A673 (cell line): ENCODE data around the gene OR52B4. TPM values are rescaled to one million over a fixed set of nuclear protein-coding genes. Genes with fewer than 3 reads are reported as not detected.

Experiments used
- BruUV-seq: library from RNA; stranded (reverse); fragments of 400-500 nt; replicated peaks from 2 replicates; lab custom pipeline; 2021; lab: Mats Ljungman, UMichigan
- CTCF ChIA-PET: fragments of 300-600 bp; sonication (Branson Sonifier 250); formaldehyde crosslinking; loops from one replicate; lab custom pipeline; 2022; ENCODE audit warnings: antibody characterized with exemption; lab: Charles Lee
- POLR2A ChIA-PET: fragments of 300-600 bp; sonication (Branson Sonifier 250); formaldehyde crosslinking; loops from one replicate; lab custom pipeline; 2022; ENCODE audit warnings: antibody characterized with exemption; ENCODE audit not compliant: low non-redundant PET; lab: Charles Lee
- DNase-seq: peaks from one replicate; pipeline ENCODE4 v3.0.0-alpha.2; 2015; ENCODE audit warnings: low spot score
- H3K27ac ChIP-seq: fragments of 200-600 bp; sonication (generic); 2 replicates; pipeline ENCODE4 v1.5.1; 2016; ENCODE audit warnings: mixed run types, low read depth, mild to moderate bottlenecking, mixed read lengths, antibody characterized with exemption, low read length; ENCODE audit not compliant: poor library complexity, severe bottlenecking
- H3K27me3 ChIP-seq: fragments of 200-600 bp; sonication (generic); replicated peaks from 2 replicates; pipeline ENCODE4 v1.6.1; 2017; ENCODE audit warnings: mixed run types, low read depth, mild to moderate bottlenecking, mixed read lengths, antibody characterized with exemption, low read length; ENCODE audit not compliant: insufficient read depth, poor library complexity
- H3K36me3 ChIP-seq: fragments of 200-600 bp; sonication (generic); 2 replicates; pipeline ENCODE4 v1.6.1; 2016; ENCODE audit warnings: mixed run types, mild to moderate bottlenecking, mixed read lengths, antibody characterized with exemption, low read length; ENCODE audit not compliant: insufficient read depth, poor library complexity, severe bottlenecking
- H3K4me1 ChIP-seq: fragments of 200-600 bp; sonication (generic); 2 replicates; pipeline ENCODE4 v1.6.1; 2017; ENCODE audit warnings: mixed run types, mild to moderate bottlenecking, mixed read lengths, antibody characterized with exemption, low read length; ENCODE audit not compliant: insufficient read depth, poor library complexity, severe bottlenecking
- H3K4me3 ChIP-seq: fragments of 200-600 bp; sonication (generic); 2 replicates; pipeline ENCODE4 v1.5.1; 2016; ENCODE audit warnings: low read depth, mixed run types, mild to moderate bottlenecking, mixed read lengths, low read length; ENCODE audit not compliant: poor library complexity, severe bottlenecking
- H3K9me3 ChIP-seq: fragments of 200-600 bp; sonication (generic); 2 replicates; pipeline ENCODE4 v1.6.1; 2016; ENCODE audit warnings: mixed run types, low read depth, mild to moderate bottlenecking, mixed read lengths, antibody characterized with exemption, low read length; ENCODE audit not compliant: poor library complexity, severe bottlenecking
- CTCF ChIP-seq: fragments of 300-800, 200-600 bp; sonication (generic); conservative IDR thresholded peaks from 2 replicates; pipeline ENCODE4 v1.5.1; 2017; ENCODE audit warnings: low read depth, mild to moderate bottlenecking, antibody characterized with exemption, low read length, moderate library complexity, mixed read lengths
- EZH2 ChIP-seq: fragments of 200-600 bp; sonication (generic); IDR thresholded peaks from 2 replicates; pipeline ENCODE4 v1.6.1; 2017; ENCODE audit warnings: borderline replicate concordance, low read depth, mild to moderate bottlenecking, mixed read lengths, antibody characterized with exemption, low read length; ENCODE audit not compliant: poor library complexity, severe bottlenecking
- intact Hi-C: fragments of 100-400 bp; cut with micrococcal nuclease; formaldehyde crosslinking; loops from one replicate; pipeline ENCODE4 v1.10.0; 2022; ENCODE audit not compliant: unreplicated experiment
- total RNA-seq: library from RNA; stranded (reverse); gene quantifications from 2 replicates; pipeline ENCODE4 v1.2.3, GENCODE V29; 2021

The OR52B4 gene
- total RNA-seq, 1 experiment from 2014 or later = not detected

DNA sequence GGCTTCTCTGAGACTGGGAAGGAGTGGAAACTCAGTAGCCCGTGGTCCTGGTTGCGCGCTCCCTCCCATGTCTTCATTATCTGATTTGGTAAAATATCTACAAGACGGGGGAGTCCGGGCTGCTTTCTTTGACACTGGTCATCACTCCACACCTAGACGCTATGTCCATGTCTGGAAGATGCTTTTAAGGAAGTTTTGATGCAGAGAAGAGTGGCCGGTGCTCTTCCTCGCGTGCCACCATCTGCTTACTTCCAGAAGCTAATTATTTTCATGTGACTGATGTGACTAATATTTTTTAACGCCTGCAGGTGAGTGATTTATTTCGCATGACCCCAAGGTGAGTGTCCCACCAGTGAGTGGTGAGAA is 25.7 kb upstream of the OR52B4 start:
- Histone ChIP-seq H3K27ac (no peak overlapping the region), H3K27me3 (no peaks in the 10 kb centered on the region), H3K4me1 (no peaks in the 10 kb centered on the region), H3K4me3 (peak overlapping the region; percentile 68), H3K36me3 (no peaks in the 10 kb centered on the region), H3K9me3 (no peaks in the 10 kb centered on the region)
- ChIA-PET POLR2A (no interaction called here), CTCF (no interaction called here)
- no peak for DNase-seq
- TF ChIP-seq EZH2 = no peak
- no peak for TF ChIP-seq CTCF
- BruUV-seq = no TSS peak
- intact Hi-C loops = no loop called here

- Histone ChIP-seq H3K27ac (peak within 1 kb of the TSS; percentile 14), H3K36me3 (no peaks in the 10 kb centered on the region), H3K27me3 (no peaks in the 10 kb centered on the region), H3K9me3 (no peaks in the 10 kb centered on the region), H3K4me1 (no peaks in the 10 kb centered on the region), H3K4me3 (peak within 1 kb of the TSS; percentile 68)
- BruUV-seq = no TSS peak
- ChIA-PET POLR2A (no interaction called here), CTCF (no interaction called here)
- peak; percentile 86 for DNase-seq
- intact Hi-C loops = no loop called here
- TF ChIP-seq EZH2 = no peak
- no peak for TF ChIP-seq CTCF
These were observed 25.1 kb upstream of the OR52B4 start, which contains the start of gene TRIM21 for GRCh38 chr11:4393209-4393857. Gene TRIM21, minus strand, starts transcription at chr11:4393702. Its CDS starts 3,293 bp downstream, at chr11:4390409.

DNA sequence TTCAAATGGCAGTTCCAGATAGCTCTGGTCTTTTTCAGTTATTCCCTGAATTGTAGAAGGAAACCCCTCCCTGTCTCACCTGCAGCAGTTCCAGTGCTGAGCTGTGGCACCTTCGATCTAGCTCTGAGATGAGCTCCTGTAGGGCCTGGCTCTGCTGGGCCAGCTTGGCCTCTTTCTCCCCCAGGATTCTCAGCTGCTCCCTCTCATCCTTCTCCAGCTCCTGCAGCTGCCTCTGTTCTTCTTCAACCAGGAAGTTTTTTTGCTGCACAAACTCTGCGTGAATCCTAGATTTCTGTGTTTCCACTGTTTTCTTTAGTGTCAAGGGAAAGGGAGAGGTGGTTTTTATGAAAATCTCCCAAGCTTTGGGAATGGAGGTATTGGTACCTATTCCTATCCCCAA is 20.0 kb upstream of the OR52B4 start:
- intact Hi-C loops = no loop called here
- H3K27ac ChIP-seq = no peak overlapping the region
- no peak for DNase-seq
- H3K4me1 ChIP-seq = no peaks in the 10 kb centered on the region
- no peaks in the 10 kb centered on the region for H3K9me3 ChIP-seq
- ChIA-PET POLR2A (no interaction called here), CTCF (no interaction called here)
- no peak overlapping the region for H3K4me3 ChIP-seq
- TF ChIP-seq CTCF (no peak), EZH2 (no peak)
- H3K27me3 ChIP-seq = no peaks in the 10 kb centered on the region
- no TSS peak for BruUV-seq
- no peaks in the 10 kb centered on the region for H3K36me3 ChIP-seq
